Endothelial cell of umbilical vein (primary cell): ENCODE measurements around the gene SRGAP1. TPM values are rescaled to one million over a fixed set of nuclear protein-coding genes. Genes with fewer than 3 reads are reported as not detected.

Experiments
- polyA plus RNA-seq, 4 experiments: library from polyadenylated mRNA; depleted of rRNA in 3 of 4; stranded (reverse) in 3 of 4; unstranded in 1 of 4; fragments of >200 nt; gene quantifications; 2 replicates each; pipeline versions ENCODE4 v1.2.1 to v1.2.3, GENCODE V29; 2011 to 2012; ENCODE audit warnings: missing spikeins in 1 of 4
- small RNA-seq: library from RNA; depleted of rRNA; stranded (forward); fragments of <200 nt; gene quantifications from one replicate; pipeline ENCODE3, GENCODE V24; 2012; ENCODE audit warnings: low replicate concordance, low read depth; ENCODE audit not compliant: insufficient read depth, insufficient read length
- total RNA-seq: library from RNA; stranded (reverse); gene quantifications from 2 replicates; pipeline ENCODE4 v1.2.3, GENCODE V29; 2021

The SRGAP1 gene
- total and polyA plus RNA-seq, 2 donors (not counting 3 experiments of a cell fraction or from before 2014, with no cell fraction given), result 4.9 to 16.3 TPM

Small RNA genes within 50 kb of the gene (small RNA-seq; reads per million reads assigned to genes)
- 0.66 reads per million for gene AC020611.1
- gene RNU6-1009P, result not detected

Other genes starting within 250 kb of the SRGAP1 start
- 1.6 and 2.3 TPM in 2 replicates for gene DPY19L2, start 176.2 kb upstream of the SRGAP1 start, total RNA-seq
- gene DPY19L2, start 176.2 kb upstream of the SRGAP1 start, polyA plus RNA-seq, result 0.38 and 0.59 TPM in 2 replicates
- gene RXYLT1, start 64.8 kb upstream of the SRGAP1 start, total RNA-seq, result 13.1 and 15.8 TPM in 2 replicates
- 5.3 and 8.1 TPM in 2 replicates for gene RXYLT1, start 64.8 kb upstream of the SRGAP1 start, polyA plus RNA-seq